Stomach (tissue), 9 donors: ENCODE data around the gene TERF2IP. TPM values are rescaled to one million over a fixed set of nuclear protein-coding genes. Genes with fewer than 3 reads are reported as not detected.

Experiments used
- DNase-seq, 2 donors: peaks; one replicate each; pipeline versions ENCODE4 v3.0.0 to v3.0.0-alpha.2; 2013 to 2019
- H3K27ac ChIP-seq, 5 donors: fragments of 200-600 bp in 4 of 5; sonication (generic) in 4 of 5; one replicate each; pipeline ENCODE4 v1.5.1; 2013 to 2019; ENCODE audit warnings: mild to moderate bottlenecking in 1 of 5, moderate library complexity in 1 of 5
- H3K27me3 ChIP-seq, 3 donors: fragments of 200-600 bp; sonication (generic); one replicate each; pipeline ENCODE4 v1.5.1; 2017 to 2019; ENCODE audit warnings: mixed run types in 1 of 3
- H3K36me3 ChIP-seq, 4 donors: fragments of 200-600 bp; sonication (generic); 1 replicate in 3 of 4; 2 replicates in 1 of 4; pipeline ENCODE4 v1.5.1; 2016 to 2019
- H3K4me1 ChIP-seq, 4 donors: fragments of 200-600 bp; sonication (generic); one replicate each; pipeline ENCODE4 v1.5.1; 2016 to 2019
- H3K4me3 ChIP-seq, 4 donors: fragments of 200-600 bp; sonication (generic) in 3 of 4; one replicate each; pipeline ENCODE4 v1.5.1; 2016 to 2019; ENCODE audit warnings: mild to moderate bottlenecking in 1 of 4
- H3K9me3 ChIP-seq, 4 donors: fragments of 200-600 bp; sonication (generic); one replicate each; pipeline ENCODE4 v1.5.1; 2016 to 2019
- CTCF ChIP-seq, 7 experiments: fragments of 450-650 bp in 4 of 7; fragments of 200-600 bp in 3 of 7; sonication (generic) in 3 of 7; IDR thresholded peaks; one replicate each; pipeline ENCODE4 v1.5.1; 2016 to 2019; ENCODE audit warnings: antibody characterized with exemption in 7 of 7, control low read depth in 2 of 7, mild to moderate bottlenecking in 1 of 7
- EP300 ChIP-seq: sonication (generic); formaldehyde crosslinking; IDR thresholded peaks from one replicate; pipeline ENCODE4 v1.6.1; 2017; ENCODE audit warnings: antibody characterized with exemption
- POLR2A ChIP-seq, 4 donors: fragments of 450-650 bp; IDR thresholded peaks; one replicate each; pipeline ENCODE4 v1.6.1; 2016; ENCODE audit warnings: antibody characterized with exemption in 4 of 4, control low read depth in 2 of 4, mild to moderate bottlenecking in 1 of 4, moderate library complexity in 1 of 4
- POLR2AphosphoS5 ChIP-seq, 3 donors: sonication (generic); formaldehyde crosslinking; IDR thresholded peaks; one replicate each; pipeline ENCODE4 v1.6.1; 2016; ENCODE audit warnings: antibody characterized with exemption in 3 of 3
- WGBS, 5 donors: extraction: QIAGEN DNeasy Blood & Tissue Kit in 3 of 5; methylation state at CpG; one replicate each; pipeline versions ENCODE4 v1.1.5 to v1.1.7; 2013 to 2018; 5-methylcytosine and 5-hydroxymethylcytosine counted together
- intact Hi-C: fragments of 100-400 bp; cut with DNase I; formaldehyde crosslinking; loops from one replicate; pipeline ENCODE4 v1.15.1; 2023; ENCODE audit warnings: low total_unique reads
- polyA plus RNA-seq, 3 donors: library from polyadenylated mRNA; stranded (reverse); fragments of 200-250 nt; gene quantifications; one replicate each; pipeline ENCODE4 v1.2.3, GENCODE V29; 2013
- total RNA-seq, 5 donors: library from RNA; depleted of rRNA; stranded (reverse); fragments of >200 nt; gene quantifications; one replicate each; pipeline versions ENCODE4 v1.1.0 to v1.2.3, GENCODE V29; 2014 to 2016
- donor health status: healthy with polysubstance abuse.
- donor health status: Bipolar disorder and iron deficiency.
- donor health status: healthy.

The TERF2IP gene
- total and polyA plus RNA-seq, 8 donors: 17.1 to 58.3 (median 36.1) TPM

DNA sequence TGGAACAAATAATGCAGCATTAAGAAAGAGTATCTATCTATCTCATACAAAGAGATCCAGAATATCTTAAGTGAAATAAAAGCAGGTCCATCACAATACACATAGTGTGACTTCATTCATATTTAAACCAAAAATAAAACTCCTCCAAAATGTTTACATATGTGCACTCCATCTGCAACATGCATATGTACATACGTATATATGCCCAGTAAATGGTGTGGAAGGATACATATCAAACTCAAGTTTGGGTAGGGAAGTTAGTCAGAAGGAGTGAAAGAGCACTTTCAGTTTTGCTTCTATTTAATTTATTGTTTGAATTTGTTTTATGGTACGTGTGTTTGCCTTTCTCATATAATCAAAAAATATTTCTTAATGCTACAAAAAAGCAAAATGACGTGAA lies 12.5 kb upstream of the TERF2IP start:
- TF ChIP-seq EP300 (no peak), CTCF (IDR thresholded peaks at IDR 0.05) (no peak), POLR2A (IDR thresholded peaks at IDR 0.05) (no peak), POLR2AphosphoS5 (IDR thresholded peaks at IDR 0.05) (no peak)
- WGBS, 5 donors: 64 to 84% (median 77%) methylated on average over 3 of the region's 3 CpGs
- H3K27me3 ChIP-seq: no peaks in the 10 kb centered on the region
- no peaks in the 10 kb centered on the region for H3K9me3 ChIP-seq
- no peak overlapping the region for H3K27ac ChIP-seq
- no peaks in the 10 kb centered on the region for H3K4me1 ChIP-seq
- H3K36me3 ChIP-seq: peaks cover 84 to 100% (median 100%) of the 10 kb centered on the region in 4 donors
- H3K4me3 ChIP-seq: no peak overlapping the region
- intact Hi-C loops: no loop called here
- DNase-seq: no peak

DNA sequence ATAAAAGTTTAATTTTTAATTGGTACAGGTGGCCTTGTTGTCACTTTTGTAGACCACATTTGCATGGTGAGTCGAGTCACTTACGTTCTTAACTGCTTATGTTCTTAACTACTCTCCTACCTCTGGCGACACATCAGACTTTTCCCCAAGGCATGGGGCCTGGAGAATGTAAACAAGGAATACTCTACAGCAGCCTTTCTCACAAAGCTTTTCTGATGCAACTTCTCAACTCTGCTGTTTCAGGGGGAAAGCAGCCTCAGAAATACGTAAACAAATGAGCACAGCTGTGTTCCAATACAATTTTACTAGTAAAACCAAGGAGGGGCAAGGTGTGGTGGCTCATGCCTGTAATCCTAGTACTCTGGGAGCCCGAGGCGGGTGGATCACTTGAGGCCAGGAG lies 7.0 kb upstream of the TERF2IP start:
- Histone ChIP-seq H3K4me3 (no peak overlapping the region), H3K36me3 (peaks cover 49 to 95% (median 89%) of the 10 kb centered on the region in 4 donors), H3K4me1 (peaks cover 15 to 19% (median 17%) of the 10 kb centered on the region in 4 donors), H3K9me3 (no peaks in the 10 kb centered on the region), H3K27me3 (no peaks in the 10 kb centered on the region), H3K27ac (no peak overlapping the region)
- TF ChIP-seq POLR2A (IDR thresholded peaks at IDR 0.05) (no peak), POLR2AphosphoS5 (IDR thresholded peaks at IDR 0.05) (no peak), CTCF (IDR thresholded peaks at IDR 0.05) (no peak), EP300 (no peak)
- no peak for DNase-seq
- intact Hi-C loops: no loop called here
- WGBS, 5 donors: 83 to 90% (median 86%) methylated on average over 6 of the region's 6 CpGs

- no peaks in the 10 kb centered on the region for H3K9me3 ChIP-seq
- no peak overlapping the region for H3K27ac ChIP-seq
- intact Hi-C loops: no loop called here
- H3K4me1 ChIP-seq: peaks cover 26 to 33% (median 30%) of the 10 kb centered on the region in 4 donors
- H3K27me3 ChIP-seq: no peaks in the 10 kb centered on the region
- H3K36me3 ChIP-seq: peaks cover 24 to 59% (median 51%) of the 10 kb centered on the region in 4 donors
- DNase-seq: peak in 1 of 2 donors; percentile 56
- WGBS, 5 donors: 76 to 81% (median 78%) methylated on average over 7 of the region's 7 CpGs
- TF ChIP-seq POLR2A (IDR thresholded peaks at IDR 0.05) (no peak), EP300 (no peak), POLR2AphosphoS5 (IDR thresholded peaks at IDR 0.05) (no peak), CTCF (IDR thresholded peaks at IDR 0.05) (peak in 1 of 7 experiments; percentile 18)
- no peak overlapping the region for H3K4me3 ChIP-seq
These were observed 3.1 kb upstream of the TERF2IP start for GRCh38 chr16:75644240-75645012.

- Histone ChIP-seq H3K4me3 (peak overlapping the region; percentile 80 to 100 (median 93)), H3K27ac (peak overlapping the region; percentile 66 to 99 (median 94)), H3K36me3 (peaks cover 3 to 33% (median 25%) of the 10 kb centered on the region in 4 donors), H3K9me3 (no peaks in the 10 kb centered on the region), H3K4me1 (peaks cover 45 to 60% (median 53%) of the 10 kb centered on the region in 4 donors), H3K27me3 (no peaks in the 10 kb centered on the region)
- intact Hi-C loops: no loop called here
- 0 to 1% (median 0%) methylated on average over 12 to 18 of the region's 18 CpGs for WGBS, 5 donors
- TF ChIP-seq EP300 (no peak), POLR2AphosphoS5 (IDR thresholded peaks at IDR 0.05) (no peak), POLR2A (IDR thresholded peaks at IDR 0.05) (no peak), CTCF (IDR thresholded peaks at IDR 0.05) (no peak)
- DNase-seq: no peak
These were observed 471 bp upstream of the TERF2IP start for GRCh38 chr16:75647112-75647491.
